GM10266 (cell line): ENCODE measurements around the gene COG5.
"Not testable (repeated sequence)": the region's sequence is repeated elsewhere in the genome, so short reads cannot be mapped to it uniquely, and the experiment has no call there.

ENCODE experiments used
- DNase-seq: peaks from one replicate; pipeline ENCODE4 v3.0.0; 2012; ENCODE audit errors: extremely low spot score
- TF ChIP-seq, protein P1 (sequence below): IDR thresholded peaks from 2 replicates; pipeline ENCODE4 v1.5.1; 2012; ENCODE audit warnings: mild to moderate bottlenecking, low read depth; ENCODE audit not compliant: control insufficient read depth, insufficient read depth; ENCODE audit errors: missing control alignments

Gene COG5

DNA sequence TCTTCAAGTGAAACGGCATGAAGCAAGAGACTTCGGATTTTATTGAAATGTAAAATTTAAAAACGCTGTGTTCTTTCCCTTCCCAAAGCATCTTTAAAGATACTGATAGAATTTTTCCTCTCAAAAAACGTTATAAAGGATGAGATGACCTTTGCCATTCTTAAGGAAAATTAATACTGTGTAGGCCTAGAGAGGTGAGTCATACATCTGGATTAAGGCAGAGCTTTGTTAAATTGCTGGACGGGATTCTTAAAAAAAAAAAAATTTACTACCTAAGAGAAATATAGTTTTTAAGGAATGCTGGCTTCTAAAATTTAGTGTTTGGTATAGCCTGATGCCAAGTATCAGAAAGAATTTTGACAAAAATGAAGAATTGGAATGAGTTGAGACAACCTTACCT, 401.2 kb downstream of the COG5 start:
- TF ChIP-seq, protein P1, sequence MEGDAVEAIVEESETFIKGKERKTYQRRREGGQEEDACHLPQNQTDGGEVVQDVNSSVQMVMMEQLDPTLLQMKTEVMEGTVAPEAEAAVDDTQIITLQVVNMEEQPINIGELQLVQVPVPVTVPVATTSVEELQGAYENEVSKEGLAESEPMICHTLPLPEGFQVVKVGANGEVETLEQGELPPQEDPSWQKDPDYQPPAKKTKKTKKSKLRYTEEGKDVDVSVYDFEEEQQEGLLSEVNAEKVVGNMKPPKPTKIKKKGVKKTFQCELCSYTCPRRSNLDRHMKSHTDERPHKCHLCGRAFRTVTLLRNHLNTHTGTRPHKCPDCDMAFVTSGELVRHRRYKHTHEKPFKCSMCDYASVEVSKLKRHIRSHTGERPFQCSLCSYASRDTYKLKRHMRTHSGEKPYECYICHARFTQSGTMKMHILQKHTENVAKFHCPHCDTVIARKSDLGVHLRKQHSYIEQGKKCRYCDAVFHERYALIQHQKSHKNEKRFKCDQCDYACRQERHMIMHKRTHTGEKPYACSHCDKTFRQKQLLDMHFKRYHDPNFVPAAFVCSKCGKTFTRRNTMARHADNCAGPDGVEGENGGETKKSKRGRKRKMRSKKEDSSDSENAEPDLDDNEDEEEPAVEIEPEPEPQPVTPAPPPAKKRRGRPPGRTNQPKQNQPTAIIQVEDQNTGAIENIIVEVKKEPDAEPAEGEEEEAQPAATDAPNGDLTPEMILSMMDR: no peak
- no peak for DNase-seq

DNA sequence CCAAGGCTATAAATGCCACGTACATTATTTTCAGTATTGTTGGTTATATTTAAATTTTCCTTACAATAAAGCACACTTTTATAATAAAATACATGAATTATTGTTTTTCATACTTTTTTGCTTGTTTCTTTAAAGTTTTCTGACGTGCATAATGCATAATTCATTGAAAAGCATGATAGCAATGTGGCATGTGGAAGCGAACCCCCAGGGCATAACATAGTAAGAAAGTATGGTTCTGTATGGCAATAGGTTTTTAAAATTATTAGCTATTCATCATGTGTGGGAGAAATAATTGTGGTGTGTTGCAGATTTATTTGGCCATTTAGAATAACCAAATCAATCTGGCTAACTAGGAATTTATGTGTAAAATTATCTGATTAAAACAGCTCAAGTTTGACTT, 402.3 kb downstream of the COG5 start:
- TF ChIP-seq, protein P1: no peak
- DNase-seq: no peak

DNA sequence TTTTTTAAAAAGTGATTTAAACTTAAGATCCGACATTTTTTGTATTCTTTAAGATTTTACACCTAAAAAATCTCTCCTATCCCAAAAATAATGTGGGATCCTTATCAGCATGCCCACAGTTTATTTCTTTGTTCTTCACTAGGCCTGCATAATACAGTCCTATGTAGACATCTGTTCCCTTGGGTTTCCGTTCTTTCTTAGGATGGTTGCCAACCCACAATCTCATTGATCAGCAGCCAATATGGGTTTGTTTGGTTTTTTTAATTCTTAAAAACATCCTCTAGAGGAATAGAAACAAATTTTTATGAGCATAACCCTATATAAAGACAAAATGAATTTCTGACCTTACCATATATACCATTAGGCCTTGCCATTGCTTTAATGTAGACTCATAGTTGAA, 403.3 kb downstream of the COG5 start:
- no peak for DNase-seq
- TF ChIP-seq, protein P1: no peak

DNA sequence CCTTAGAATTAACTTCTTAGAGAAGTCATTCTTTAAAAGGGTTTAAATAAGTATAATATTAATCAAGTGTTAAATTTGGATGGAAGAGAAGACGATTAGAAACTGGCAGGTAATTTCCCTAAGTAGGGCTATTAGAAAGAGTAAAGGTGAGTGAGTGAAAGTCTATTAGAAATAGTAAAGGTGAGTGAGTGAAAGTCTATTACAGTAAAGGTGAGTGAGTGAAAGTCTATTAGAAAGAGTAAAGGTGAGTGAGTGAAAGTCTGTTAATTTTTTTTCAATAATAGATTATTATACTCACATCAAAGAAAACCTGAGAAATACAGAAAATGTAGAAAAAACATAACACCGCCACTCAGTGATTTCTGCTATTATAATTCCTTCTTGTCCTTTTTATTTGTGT, 405.7 kb downstream of the COG5 start:
- TF ChIP-seq, protein P1: no peak
- DNase-seq: no peak

DNA sequence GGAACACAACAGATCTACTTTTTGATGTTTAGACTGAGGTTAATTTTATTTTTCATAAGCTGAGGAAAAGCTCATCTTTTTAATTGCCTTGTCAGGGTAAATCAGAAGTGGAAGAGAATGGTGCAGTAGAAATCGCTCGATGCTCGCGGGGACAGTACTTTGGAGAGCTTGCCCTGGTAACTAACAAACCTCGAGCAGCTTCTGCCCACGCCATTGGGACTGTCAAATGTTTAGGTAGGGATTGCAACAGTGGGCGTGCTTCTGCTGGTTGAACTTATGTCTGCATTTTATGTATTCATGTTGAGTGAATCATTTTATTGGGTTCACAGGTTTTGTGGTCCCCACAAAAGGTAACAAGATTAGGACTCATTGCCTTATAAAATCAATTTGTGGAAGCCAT, 406.6 kb downstream of the COG5 start:
- DNase-seq: no peak
- TF ChIP-seq, protein P1: no peak

DNA sequence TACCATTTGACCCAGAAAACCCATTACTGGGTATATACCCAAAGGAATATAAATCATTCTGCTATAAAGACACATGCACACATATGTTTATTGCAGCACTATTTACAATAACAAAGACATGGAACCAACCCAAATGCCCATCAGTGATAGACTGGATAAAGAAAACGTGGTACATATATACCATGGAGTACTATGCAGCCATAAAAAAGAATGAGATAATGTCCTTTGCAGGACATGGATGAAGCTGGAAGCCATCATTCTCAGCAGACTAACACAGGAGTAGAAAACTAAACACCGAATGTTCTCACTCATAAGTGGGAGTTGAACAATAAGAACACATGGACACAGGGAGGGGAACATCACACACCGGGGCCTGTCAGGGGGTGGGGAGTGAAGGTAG, 408.0 kb downstream of the COG5 start:
- DNase-seq: not testable (repeated sequence)

DNA sequence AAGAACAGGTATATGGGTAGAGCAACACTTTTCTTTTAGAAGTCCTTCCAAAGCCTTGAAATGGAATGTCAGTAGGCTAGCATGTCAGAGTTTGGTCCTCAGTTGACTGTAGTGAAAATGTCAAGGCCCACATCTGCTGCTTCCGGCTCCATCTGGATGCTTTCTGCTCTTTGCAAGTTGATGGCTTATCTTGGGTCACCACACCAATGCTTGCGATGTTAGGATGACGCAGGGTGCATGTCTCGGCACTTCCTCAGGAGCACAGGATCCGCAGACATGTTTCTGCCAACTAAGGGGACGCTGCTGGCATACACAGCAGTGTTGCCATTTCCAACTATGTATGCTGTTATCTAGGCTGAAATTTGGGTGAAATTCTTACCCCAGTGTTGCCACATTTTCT, 408.9 kb downstream of the COG5 start:
- TF ChIP-seq, protein P1: no peak
- DNase-seq: no peak

DNA sequence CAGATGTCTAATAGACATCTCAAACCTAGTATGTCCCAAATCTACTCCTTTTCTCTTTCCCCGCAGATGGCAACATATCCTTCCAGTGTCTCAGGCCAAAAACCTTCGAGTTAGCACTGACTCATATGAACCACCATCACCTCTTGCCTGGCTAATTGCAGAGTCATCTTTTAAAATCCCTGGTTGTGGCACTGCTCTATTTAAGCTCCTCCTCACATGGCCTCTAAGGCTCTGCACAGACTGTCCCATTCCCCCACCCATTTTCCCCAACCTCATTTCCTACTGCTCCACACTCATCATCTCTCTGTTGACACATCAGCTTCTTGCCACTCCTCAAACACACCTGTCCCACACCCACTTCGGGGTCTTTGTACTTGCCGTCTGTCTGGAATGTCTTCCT, 411.7 kb downstream of the COG5 start:
- TF ChIP-seq, protein P1: no peak
- DNase-seq: no peak
